GM12865 (cell line): Measurements from ENCODE around the gene CLCC1.
"Not testable (repeated sequence)": the region's sequence is repeated elsewhere in the genome, so short reads cannot be mapped to it uniquely, and the experiment has no call there.

Experiments
- DNase-seq: peaks from one replicate; pipeline ENCODE4 v3.0.0; 2010; ENCODE audit warnings: low read depth
- H3K4me3 ChIP-seq: 2 replicates; pipeline ENCODE4 v1.5.1; 2011; ENCODE audit warnings: mild to moderate bottlenecking, low read depth, low read length, control low read depth
- TF ChIP-seq, protein P1 (sequence below): IDR thresholded peaks from 2 replicates; pipeline ENCODE4 v1.5.1; 2011; ENCODE audit warnings: low read length, control low read depth, low read depth, inconsistent platforms; ENCODE audit not compliant: insufficient read depth; ENCODE audit errors: missing control alignments

The CLCC1 gene

GRCh38 chr1:108953452-108953851, 9.8 kb downstream of the CLCC1 start:
- DNase-seq, result no peak
- H3K4me3 ChIP-seq, result no peak overlapping the region
- TF ChIP-seq, protein P1, sequence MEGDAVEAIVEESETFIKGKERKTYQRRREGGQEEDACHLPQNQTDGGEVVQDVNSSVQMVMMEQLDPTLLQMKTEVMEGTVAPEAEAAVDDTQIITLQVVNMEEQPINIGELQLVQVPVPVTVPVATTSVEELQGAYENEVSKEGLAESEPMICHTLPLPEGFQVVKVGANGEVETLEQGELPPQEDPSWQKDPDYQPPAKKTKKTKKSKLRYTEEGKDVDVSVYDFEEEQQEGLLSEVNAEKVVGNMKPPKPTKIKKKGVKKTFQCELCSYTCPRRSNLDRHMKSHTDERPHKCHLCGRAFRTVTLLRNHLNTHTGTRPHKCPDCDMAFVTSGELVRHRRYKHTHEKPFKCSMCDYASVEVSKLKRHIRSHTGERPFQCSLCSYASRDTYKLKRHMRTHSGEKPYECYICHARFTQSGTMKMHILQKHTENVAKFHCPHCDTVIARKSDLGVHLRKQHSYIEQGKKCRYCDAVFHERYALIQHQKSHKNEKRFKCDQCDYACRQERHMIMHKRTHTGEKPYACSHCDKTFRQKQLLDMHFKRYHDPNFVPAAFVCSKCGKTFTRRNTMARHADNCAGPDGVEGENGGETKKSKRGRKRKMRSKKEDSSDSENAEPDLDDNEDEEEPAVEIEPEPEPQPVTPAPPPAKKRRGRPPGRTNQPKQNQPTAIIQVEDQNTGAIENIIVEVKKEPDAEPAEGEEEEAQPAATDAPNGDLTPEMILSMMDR, result no peak

DNA sequence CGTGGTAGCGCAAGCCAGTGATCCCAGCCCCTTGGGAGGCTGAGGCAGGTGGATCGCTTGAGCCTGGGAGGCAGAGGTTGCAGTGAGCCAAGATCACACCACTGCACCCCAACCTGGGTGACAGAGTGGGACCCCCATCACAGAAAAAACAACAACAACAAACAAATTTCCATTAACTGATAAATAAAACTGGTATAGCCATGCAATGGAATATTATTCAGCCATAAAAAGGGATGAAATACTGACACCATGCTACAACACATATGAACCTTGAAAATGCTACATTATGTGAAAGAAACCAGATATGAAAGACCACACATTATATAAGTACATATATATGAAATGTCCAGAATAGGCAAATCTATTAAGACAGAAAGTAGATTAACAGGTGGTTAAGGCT, 12.0 kb downstream of the CLCC1 start:
- no peak overlapping the region for H3K4me3 ChIP-seq
- no peak for DNase-seq
- TF ChIP-seq, protein P1, result no peak

DNA sequence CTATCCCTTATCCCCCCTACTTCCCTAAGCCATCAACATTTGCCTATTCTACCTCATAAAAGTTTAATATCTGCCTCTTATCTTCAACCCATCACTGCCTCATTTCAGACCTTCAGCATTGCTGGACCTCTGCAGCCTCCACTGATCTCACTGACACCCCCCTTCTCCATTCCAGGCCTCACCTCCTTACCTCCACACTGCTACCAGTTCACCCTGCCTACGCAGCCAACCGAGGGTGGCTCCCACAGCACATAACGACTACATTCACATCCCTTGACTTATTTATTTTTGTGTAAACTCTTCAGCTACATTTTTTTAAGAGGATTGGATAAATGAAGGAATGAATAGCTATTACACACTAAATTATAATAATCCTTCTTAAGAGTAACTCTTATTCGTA, 14.2 kb downstream of the CLCC1 start:
- no peak overlapping the region for H3K4me3 ChIP-seq
- TF ChIP-seq, protein P1, result no peak
- no peak for DNase-seq

DNA sequence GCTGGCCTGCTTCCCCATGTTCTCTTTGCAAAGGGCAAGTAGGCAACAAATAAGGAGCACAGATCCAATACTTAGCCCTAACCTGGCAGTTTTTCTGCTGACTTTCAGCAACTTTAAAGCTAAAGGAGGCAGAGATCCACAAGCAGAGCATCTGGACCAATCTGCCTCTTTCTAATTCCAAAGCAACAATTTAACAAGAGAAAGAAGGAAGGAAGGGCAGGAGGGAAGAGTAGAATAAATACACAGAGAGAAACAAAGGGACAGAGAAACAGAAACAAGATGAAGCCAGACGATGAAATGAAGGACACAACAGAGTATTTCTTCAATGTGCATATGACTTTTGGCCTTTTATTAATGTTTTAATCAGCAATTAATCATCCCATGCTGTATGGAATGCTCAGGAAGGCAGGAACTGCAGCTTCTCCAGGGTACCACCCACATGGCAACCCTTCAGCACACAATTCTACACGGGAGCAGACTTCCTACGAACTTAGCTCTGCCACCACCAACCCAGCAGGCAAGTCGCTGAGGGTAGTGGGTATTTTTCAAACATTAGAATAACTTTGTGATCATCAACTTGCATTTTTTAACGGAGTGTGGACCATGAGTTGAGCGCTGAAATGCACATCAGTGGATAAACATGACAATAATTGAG, 15.3 kb downstream of the CLCC1 start:
- H3K4me3 ChIP-seq, result no peak overlapping the region
- TF ChIP-seq, protein P1, result no peak

DNA sequence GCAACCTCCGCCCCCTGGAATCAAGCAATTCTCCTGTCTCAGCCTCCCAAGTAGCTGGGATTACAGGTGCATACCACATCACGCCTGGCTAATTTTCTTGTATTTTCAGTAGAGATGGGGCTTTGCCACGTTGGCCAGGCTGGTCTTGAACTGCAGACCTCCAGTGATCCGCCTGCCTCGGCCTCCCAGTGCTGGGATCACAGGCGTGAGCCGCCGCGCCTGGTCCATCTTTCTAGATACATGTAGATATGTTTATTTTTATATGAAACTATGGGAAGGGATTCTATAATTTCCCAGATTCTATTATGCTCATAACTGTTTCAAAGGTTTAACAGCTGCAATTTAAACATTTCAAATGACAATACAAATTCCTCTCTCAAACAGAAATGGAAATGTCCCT, 27.1 kb downstream of the CLCC1 start:
- no peak overlapping the region for H3K4me3 ChIP-seq
- TF ChIP-seq, protein P1, result no peak
- DNase-seq, result no peak

More for the DNA sequence above, 15.3 kb downstream of the CLCC1 start:
- no peak for DNase-seq

DNA sequence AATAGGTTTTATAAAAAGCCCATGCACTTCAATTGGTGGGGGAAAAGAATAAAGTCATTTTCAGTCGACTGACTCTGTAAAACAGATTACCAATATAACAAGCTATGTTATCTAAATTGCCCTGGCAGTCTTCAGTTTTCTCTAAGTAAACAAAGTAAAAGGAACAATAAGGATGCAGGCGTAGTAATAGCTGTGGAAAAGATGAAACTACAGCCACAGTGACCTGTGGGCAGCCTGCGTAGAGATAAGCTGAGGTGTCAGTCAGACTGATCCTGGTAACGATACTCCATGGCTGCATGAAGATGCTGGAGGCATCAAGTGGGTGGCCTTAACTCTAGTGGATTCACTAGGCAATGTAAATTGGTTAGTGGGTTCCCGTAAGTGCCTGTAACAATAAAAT, 29.3 kb downstream of the CLCC1 start:
- no peak overlapping the region for H3K4me3 ChIP-seq
- TF ChIP-seq, protein P1, result no peak
- no peak for DNase-seq

DNA sequence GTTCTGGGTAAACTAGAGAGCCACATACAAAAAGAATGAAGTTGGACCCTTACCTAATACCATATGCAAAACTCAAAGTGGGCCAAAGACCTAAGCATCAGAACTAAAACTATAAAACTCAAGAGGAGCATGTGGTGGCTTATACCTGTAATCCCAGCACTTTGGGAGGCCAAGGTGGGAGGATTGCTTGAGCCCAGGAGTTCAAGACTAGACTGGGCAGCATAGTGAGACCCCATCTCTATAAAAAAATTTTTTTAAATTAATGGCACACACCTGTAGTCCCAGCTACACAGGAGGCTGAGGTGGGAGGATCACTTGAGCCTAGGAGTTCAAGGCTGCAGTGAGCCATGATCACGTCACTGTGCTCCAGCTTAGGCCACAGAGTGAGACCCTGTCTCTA, 35.7 kb downstream of the CLCC1 start:
- H3K4me3 ChIP-seq, DNase-seq: not testable (repeated sequence)
